Ovary (tissue), 9 donors: Measurements from ENCODE around the gene RCL1. TPM values are rescaled to one million over a fixed set of nuclear protein-coding genes. Genes with fewer than 3 reads are reported as not detected.
"Not testable (repeated sequence)": the region's sequence is repeated elsewhere in the genome, so short reads cannot be mapped to it uniquely, and the experiment has no call there.

Experiments
- DNase-seq, 5 donors: peaks; one replicate each; pipeline ENCODE4 v3.0.0-alpha.2; 2019 to 2020
- H3K27ac ChIP-seq, 2 donors: fragments of 200-600 bp; one replicate each; pipeline versions ENCODE4 v1.5.1 to v1.8.0; 2019 to 2022
- H3K27me3 ChIP-seq: fragments of 200-600 bp; one replicate; pipeline ENCODE4 v1.8.0; 2022
- H3K36me3 ChIP-seq: fragments of 200-600 bp; sonication (generic); one replicate; pipeline ENCODE4 v1.5.1; 2019
- H3K4me1 ChIP-seq: one replicate; pipeline ENCODE4 v1.8.1; 2013; ENCODE audit warnings: mild to moderate bottlenecking, moderate library complexity; ENCODE audit not compliant: insufficient read depth
- H3K4me3 ChIP-seq: fragments of 200-600 bp; sonication (generic); one replicate; pipeline ENCODE4 v1.5.1; 2017
- H3K9me3 ChIP-seq, 2 donors: fragments of 200-600 bp in 1 of 2; sonication (generic) in 1 of 2; one replicate each; pipeline versions ENCODE4 v1.5.1 to v1.8.1; 2013 to 2019; ENCODE audit warnings: mild to moderate bottlenecking in 1 of 2, moderate library complexity in 1 of 2
- CTCF ChIP-seq, 3 donors: fragments of 450-650 bp in 2 of 3; fragments of 200-600 bp in 1 of 3; IDR thresholded peaks; one replicate each; pipeline versions ENCODE4 v1.5.1 to v1.8.0; 2016 to 2022; ENCODE audit warnings: antibody characterized with exemption in 3 of 3, mild to moderate bottlenecking in 1 of 3
- EP300 ChIP-seq: sonication (generic); formaldehyde crosslinking; IDR thresholded peaks from one replicate; pipeline ENCODE4 v1.6.1; 2017; ENCODE audit warnings: antibody characterized with exemption
- POLR2A ChIP-seq: fragments of 450-650 bp; IDR thresholded peaks from one replicate; pipeline ENCODE4 v1.6.1; 2017; ENCODE audit warnings: antibody characterized with exemption, mild to moderate bottlenecking, moderate library complexity
- WGBS, 3 donors: extraction: QIAGEN DNeasy Blood & Tissue Kit in 1 of 3; methylation state at CpG; one replicate each; pipeline versions ENCODE4 v1.1.5 to v1.1.7; 2013 to 2017; 5-methylcytosine and 5-hydroxymethylcytosine counted together
- intact Hi-C, 4 donors: fragments of 100-400 bp; cut with DNase I; formaldehyde crosslinking; loops; one replicate each; pipeline versions ENCODE4 v1.11.0 to v1.15.1; 2022 to 2023
- polyA plus RNA-seq, 2 donors: library from polyadenylated mRNA; stranded (reverse); fragments of 200-250 nt in 1 of 2; fragments of 350-450 nt in 1 of 2; fragmentation: Illumina TruSeq in 1 of 2; extraction: RNeasy Lipid Tissue Mini Kit (QIAGEN cat#74804) in 1 of 2; gene quantifications; one replicate each; pipeline ENCODE4 v1.2.3, GENCODE V29; 2013 to 2014
- total RNA-seq, 7 donors: library from RNA; depleted of rRNA in 2 of 7; stranded (reverse); fragments of >200 nt in 2 of 7; fragmentation: NEBNext Ultra II Directional in 3 of 7; extraction: Animal tissue kit (Norgen Biotek cat#: 25700) in 3 of 7; gene quantifications; one replicate each; pipeline versions ENCODE4 v1.1.0 to v1.2.4, GENCODE V29; 2016 to 2023
- donor health status: DM: no; HTN: no; CAD: no; lungs with moderate emphysema.
- donor health status: DM: no; HTN: no; CAD: no.
- donor health status: Bipolar disorder and iron deficiency.
- donor health status: DM: yes; HTN: yes; CAD: no.
- donor health status: DM: no; HTN: no; CAD: no.
- donor health status: DM: yes; HTN: yes; CAD: no.

The RCL1 gene
- total and polyA plus RNA-seq, 9 donors, result 19.9 to 68.6 (median 30.0) TPM

- Histone ChIP-seq H3K27ac (no peak overlapping the region), H3K4me3 (no peak overlapping the region), H3K36me3 (no peaks in the 10 kb centered on the region), H3K4me1 (no peaks in the 10 kb centered on the region), H3K27me3 (no peaks in the 10 kb centered on the region), H3K9me3 (no peaks in the 10 kb centered on the region)
- intact Hi-C loops, result loop anchor here in 2 of 4 donors (10.0 kb wide), 2 partner anchors 215 to 825 kb away; partner anchors contain the start of gene JAK2 (in 1 of the 2)
- DNase-seq, result no peak
- TF ChIP-seq POLR2A (no peak), CTCF (IDR thresholded peaks at IDR 0.05) (no peak), EP300 (no peak)
- 71 to 82% (median 75%) methylated on average over 7 of the region's 7 CpGs for WGBS, 3 donors
Observed at GRCh38 chr9:4769321-4770080, 23.2 kb upstream of the RCL1 start.

- Histone ChIP-seq H3K4me1 (no peaks in the 10 kb centered on the region), H3K36me3 (no peaks in the 10 kb centered on the region), H3K27me3 (no peaks in the 10 kb centered on the region), H3K27ac (no peak overlapping the region), H3K9me3 (no peaks in the 10 kb centered on the region), H3K4me3 (no peak overlapping the region)
- no peak for TF ChIP-seq CTCF (IDR thresholded peaks at IDR 0.05)
- TF ChIP-seq POLR2A, result no peak
- TF ChIP-seq EP300, result no peak
- WGBS, 3 donors, result 90 to 98% (median 97%) methylated on average over 1 of the region's 1 CpG
- DNase-seq, result no peak
- intact Hi-C loops, result no loop called here
Observed at GRCh38 chr9:4771788-4772187, 21.0 kb upstream of the RCL1 start.

GRCh38 chr9:4774209-4774608 lies 18.5 kb upstream of the RCL1 start:
- no peak for TF ChIP-seq POLR2A
- no peak overlapping the region for H3K27ac ChIP-seq
- H3K27me3 ChIP-seq, result no peaks in the 10 kb centered on the region
- H3K4me3 ChIP-seq, result no peak overlapping the region
- no peaks in the 10 kb centered on the region for H3K9me3 ChIP-seq
- intact Hi-C loops, result no loop called here
- DNase-seq, result peak in 1 of 5 donors; percentile 53
- no peaks in the 10 kb centered on the region for H3K36me3 ChIP-seq
- H3K4me1 ChIP-seq, result no peaks in the 10 kb centered on the region
- 21 to 36% (median 34%) methylated on average over 1 of the region's 1 CpG for WGBS, 3 donors

GRCh38 chr9:4774958-4775357 lies 17.8 kb upstream of the RCL1 start:
- H3K9me3 ChIP-seq, H3K27ac ChIP-seq, DNase-seq, H3K4me1 ChIP-seq, H3K4me3 ChIP-seq, H3K27me3 ChIP-seq, intact Hi-C loops, H3K36me3 ChIP-seq: not testable (repeated sequence)
- WGBS, 3 donors, result 52 to 84% (median 80%) methylated on average over 1 to 2 of the region's 2 CpGs

GRCh38 chr9:4780651-4781050 lies 12.1 kb upstream of the RCL1 start:
- no peak for DNase-seq
- intact Hi-C loops, result no loop called here

More at GRCh38 chr9:4780651-4781050, 12.1 kb upstream of the RCL1 start:
- Histone ChIP-seq H3K36me3 (no peaks in the 10 kb centered on the region), H3K4me1 (no peaks in the 10 kb centered on the region), H3K27ac (no peak overlapping the region), H3K9me3 (no peaks in the 10 kb centered on the region), H3K27me3 (no peaks in the 10 kb centered on the region), H3K4me3 (no peak overlapping the region)
- 90 to 100% (median 95%) methylated on average over 1 of the region's 1 CpG for WGBS, 3 donors
- TF ChIP-seq POLR2A (no peak), EP300 (no peak), CTCF (IDR thresholded peaks at IDR 0.05) (no peak)
